ENCODE measurements around the gene DOCK7. TPM values are rescaled to one million over a fixed set of nuclear protein-coding genes. Genes with fewer than 3 reads are reported as not detected.

Gene DOCK7
- total RNA-seq, 1 experiment from 2014 or later: 57.2 TPM

DNA sequence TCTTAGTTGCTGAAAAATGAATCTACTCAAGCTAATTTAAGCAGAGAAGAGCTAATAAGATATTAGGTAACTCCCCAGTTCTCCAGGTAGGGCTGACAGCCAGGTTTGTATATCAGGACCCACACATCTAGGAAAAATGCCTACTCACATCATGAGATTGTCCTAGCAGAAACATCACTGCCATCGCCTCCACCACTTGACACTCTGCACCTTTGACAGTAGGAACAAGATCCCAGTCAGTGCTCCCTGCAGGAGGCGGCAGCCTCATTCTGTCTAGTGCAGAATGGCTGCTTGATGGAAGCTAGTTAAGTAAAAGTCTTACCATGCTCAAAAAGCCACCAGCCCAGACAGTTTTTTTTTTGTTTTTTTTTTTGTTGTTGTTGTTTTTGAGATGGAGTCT lies 282.9 kb downstream of the DOCK7 start:
- TF ChIP-seq, protein P1, sequence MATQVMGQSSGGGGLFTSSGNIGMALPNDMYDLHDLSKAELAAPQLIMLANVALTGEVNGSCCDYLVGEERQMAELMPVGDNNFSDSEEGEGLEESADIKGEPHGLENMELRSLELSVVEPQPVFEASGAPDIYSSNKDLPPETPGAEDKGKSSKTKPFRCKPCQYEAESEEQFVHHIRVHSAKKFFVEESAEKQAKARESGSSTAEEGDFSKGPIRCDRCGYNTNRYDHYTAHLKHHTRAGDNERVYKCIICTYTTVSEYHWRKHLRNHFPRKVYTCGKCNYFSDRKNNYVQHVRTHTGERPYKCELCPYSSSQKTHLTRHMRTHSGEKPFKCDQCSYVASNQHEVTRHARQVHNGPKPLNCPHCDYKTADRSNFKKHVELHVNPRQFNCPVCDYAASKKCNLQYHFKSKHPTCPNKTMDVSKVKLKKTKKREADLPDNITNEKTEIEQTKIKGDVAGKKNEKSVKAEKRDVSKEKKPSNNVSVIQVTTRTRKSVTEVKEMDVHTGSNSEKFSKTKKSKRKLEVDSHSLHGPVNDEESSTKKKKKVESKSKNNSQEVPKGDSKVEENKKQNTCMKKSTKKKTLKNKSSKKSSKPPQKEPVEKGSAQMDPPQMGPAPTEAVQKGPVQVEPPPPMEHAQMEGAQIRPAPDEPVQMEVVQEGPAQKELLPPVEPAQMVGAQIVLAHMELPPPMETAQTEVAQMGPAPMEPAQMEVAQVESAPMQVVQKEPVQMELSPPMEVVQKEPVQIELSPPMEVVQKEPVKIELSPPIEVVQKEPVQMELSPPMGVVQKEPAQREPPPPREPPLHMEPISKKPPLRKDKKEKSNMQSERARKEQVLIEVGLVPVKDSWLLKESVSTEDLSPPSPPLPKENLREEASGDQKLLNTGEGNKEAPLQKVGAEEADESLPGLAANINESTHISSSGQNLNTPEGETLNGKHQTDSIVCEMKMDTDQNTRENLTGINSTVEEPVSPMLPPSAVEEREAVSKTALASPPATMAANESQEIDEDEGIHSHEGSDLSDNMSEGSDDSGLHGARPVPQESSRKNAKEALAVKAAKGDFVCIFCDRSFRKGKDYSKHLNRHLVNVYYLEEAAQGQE (IDR thresholded peaks at IDR 0.05; ENCODE audit: insufficient read depth in 1 of 2, low read depth in 2 of 2, low read length in 1 of 2): no peak
- no peak for TF ChIP-seq TCF7L2 (IDR thresholded peaks at IDR 0.05; ENCODE audit: low read depth, low read length)
- TF ChIP-seq, protein P2, sequence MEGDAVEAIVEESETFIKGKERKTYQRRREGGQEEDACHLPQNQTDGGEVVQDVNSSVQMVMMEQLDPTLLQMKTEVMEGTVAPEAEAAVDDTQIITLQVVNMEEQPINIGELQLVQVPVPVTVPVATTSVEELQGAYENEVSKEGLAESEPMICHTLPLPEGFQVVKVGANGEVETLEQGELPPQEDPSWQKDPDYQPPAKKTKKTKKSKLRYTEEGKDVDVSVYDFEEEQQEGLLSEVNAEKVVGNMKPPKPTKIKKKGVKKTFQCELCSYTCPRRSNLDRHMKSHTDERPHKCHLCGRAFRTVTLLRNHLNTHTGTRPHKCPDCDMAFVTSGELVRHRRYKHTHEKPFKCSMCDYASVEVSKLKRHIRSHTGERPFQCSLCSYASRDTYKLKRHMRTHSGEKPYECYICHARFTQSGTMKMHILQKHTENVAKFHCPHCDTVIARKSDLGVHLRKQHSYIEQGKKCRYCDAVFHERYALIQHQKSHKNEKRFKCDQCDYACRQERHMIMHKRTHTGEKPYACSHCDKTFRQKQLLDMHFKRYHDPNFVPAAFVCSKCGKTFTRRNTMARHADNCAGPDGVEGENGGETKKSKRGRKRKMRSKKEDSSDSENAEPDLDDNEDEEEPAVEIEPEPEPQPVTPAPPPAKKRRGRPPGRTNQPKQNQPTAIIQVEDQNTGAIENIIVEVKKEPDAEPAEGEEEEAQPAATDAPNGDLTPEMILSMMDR (IDR thresholded peaks at IDR 0.05): no peak
- no peak for TF ChIP-seq SIN3A (IDR thresholded peaks at IDR 0.05; ENCODE audit: borderline replicate concordance, insufficient read depth, low read depth, low read length)
- no peak for TF ChIP-seq POLR2AphosphoS5 (IDR thresholded peaks at IDR 0.05; ENCODE audit: low read depth, low read length)
- Histone ChIP-seq H3K27me3 (ENCODE audit: control insufficient read depth, insufficient read depth, low read length) (no peaks in the 10 kb centered on the region), H3K4me1 (ENCODE audit: control insufficient read depth, insufficient read depth, low read length) (no peaks in the 10 kb centered on the region), H3K4me3 (ENCODE audit: low read depth in 2 of 2, low read length in 2 of 2) (no peak overlapping the region), H3K36me3 (ENCODE audit: control insufficient read depth, insufficient read depth, low read length) (no peaks in the 10 kb centered on the region), H3K9me3 (ENCODE audit: control insufficient read depth, insufficient read depth, low read depth, low read length) (no peaks in the 10 kb centered on the region), H3K27ac (ENCODE audit: low read length) (no peak overlapping the region)
- no peak for DNase-seq (ENCODE audit: low read depth, low spot score)
- no peak for ATAC-seq
- ChIA-PET POLR2A (no interaction called here), CTCF (interaction anchor here (0.6 to 1.1 kb wide), 2 partner anchors 223 to 229 kb away, joined by 5 to 6 read pairs; no protein-coding TSS in a partner anchor)
- BruUV-seq (replicated peaks): no TSS peak
- in situ Hi-C loops (cut with HindIII; ENCODE audit: low pct_unique_long_range_greater_than_20kb, low sequenced_read_pairs) (no loop called here), intact Hi-C loops (cut with micrococcal nuclease; ENCODE audit: unreplicated experiment) (no loop called here)

Other genes starting within 250 kb of the DOCK7 start
- gene ANGPTL3, start 90.9 kb downstream of the DOCK7 start, total RNA-seq (2021; ENCODE audit: unreplicated experiment): not detected
- gene ATG4C, start 95.7 kb upstream of the DOCK7 start, total RNA-seq (2021; ENCODE audit: unreplicated experiment): 6.5 TPM